Hepatocyte (in vitro differentiated cells): ENCODE results near the gene ABHD16B.

Experiments used
- EZH2phosphoT487 ChIP-seq: fragments of 200-600 bp; sonication (generic); IDR thresholded peaks from one replicate; pipeline ENCODE4 v1.6.1; 2018; ENCODE audit warnings: antibody characterized with exemption, mild to moderate bottlenecking, low read depth, moderate library complexity; ENCODE audit not compliant: unreplicated experiment, severe bottlenecking
- TF ChIP-seq, protein P1 (sequence below): fragments of 200-600 bp; sonication (generic); IDR thresholded peaks from 2 replicates; pipeline ENCODE4 v1.5.1; 2016; ENCODE audit warnings: antibody characterized with exemption, mild to moderate bottlenecking; ENCODE audit not compliant: poor library complexity

DNA sequence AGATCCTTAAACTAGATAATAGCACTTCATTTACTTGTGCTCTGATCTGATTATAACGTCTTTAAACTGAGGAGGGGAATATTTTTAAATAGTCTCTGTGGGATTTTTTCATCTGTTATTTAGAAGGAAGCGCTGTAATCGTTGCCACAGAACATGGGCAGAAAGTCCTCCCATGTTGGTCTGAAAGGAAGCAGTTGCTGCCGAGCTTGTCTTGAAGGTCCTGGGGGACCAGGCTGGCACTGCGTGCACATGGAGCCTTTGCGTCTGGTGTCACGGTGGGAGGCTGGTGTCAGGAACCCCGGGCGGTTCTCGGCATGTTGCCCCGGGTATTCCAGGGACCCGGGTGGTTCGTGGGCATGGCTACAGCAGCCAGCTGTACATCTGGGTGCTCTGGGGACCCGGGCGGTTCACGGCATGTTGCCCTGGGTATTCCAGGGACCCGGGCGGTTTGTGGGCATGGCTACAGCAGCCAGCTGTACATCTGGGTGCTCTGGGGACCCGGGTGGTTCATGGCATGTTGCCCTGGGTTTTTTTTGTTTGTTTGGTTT lies 15.3 kb downstream of the ABHD16B start:
- TF ChIP-seq, protein P1, sequence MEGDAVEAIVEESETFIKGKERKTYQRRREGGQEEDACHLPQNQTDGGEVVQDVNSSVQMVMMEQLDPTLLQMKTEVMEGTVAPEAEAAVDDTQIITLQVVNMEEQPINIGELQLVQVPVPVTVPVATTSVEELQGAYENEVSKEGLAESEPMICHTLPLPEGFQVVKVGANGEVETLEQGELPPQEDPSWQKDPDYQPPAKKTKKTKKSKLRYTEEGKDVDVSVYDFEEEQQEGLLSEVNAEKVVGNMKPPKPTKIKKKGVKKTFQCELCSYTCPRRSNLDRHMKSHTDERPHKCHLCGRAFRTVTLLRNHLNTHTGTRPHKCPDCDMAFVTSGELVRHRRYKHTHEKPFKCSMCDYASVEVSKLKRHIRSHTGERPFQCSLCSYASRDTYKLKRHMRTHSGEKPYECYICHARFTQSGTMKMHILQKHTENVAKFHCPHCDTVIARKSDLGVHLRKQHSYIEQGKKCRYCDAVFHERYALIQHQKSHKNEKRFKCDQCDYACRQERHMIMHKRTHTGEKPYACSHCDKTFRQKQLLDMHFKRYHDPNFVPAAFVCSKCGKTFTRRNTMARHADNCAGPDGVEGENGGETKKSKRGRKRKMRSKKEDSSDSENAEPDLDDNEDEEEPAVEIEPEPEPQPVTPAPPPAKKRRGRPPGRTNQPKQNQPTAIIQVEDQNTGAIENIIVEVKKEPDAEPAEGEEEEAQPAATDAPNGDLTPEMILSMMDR: no peak
- TF ChIP-seq EZH2phosphoT487: no peak
